Type B pancreatic cell (in vitro differentiated cells): Measurements from ENCODE around the gene VIT. TPM values are rescaled to one million over a fixed set of nuclear protein-coding genes. Genes with fewer than 3 reads are reported as not detected.

Experiments used
- DNase-seq: peaks from one replicate; pipeline ENCODE4 v3.0.0; 2021; ENCODE audit warnings: mixed read lengths; ENCODE audit not compliant: unreplicated experiment; ENCODE audit errors: extremely low spot score
- H3K27ac Mint-ChIP-seq: 2 replicates; pipeline ENCODE4 v1.8.0; 2021; ENCODE audit warnings: mild to moderate bottlenecking, mixed read lengths
- H3K27me3 Mint-ChIP-seq: 2 replicates; pipeline ENCODE4 v1.8.0; 2021; ENCODE audit warnings: mixed read lengths
- H3K36me3 Mint-ChIP-seq: 2 replicates; pipeline ENCODE4 v1.8.0; 2021; ENCODE audit warnings: mixed read lengths
- H3K4me1 Mint-ChIP-seq: one replicate; pipeline ENCODE4 v1.8.0; 2021; ENCODE audit warnings: mixed read lengths; ENCODE audit not compliant: unreplicated experiment
- H3K4me3 Mint-ChIP-seq: 2 replicates; pipeline ENCODE4 v1.8.0; 2021; ENCODE audit warnings: mild to moderate bottlenecking, mixed read lengths
- H3K9me3 Mint-ChIP-seq: 2 replicates; pipeline ENCODE4 v1.8.0; 2021; ENCODE audit warnings: mixed read lengths
- CTCF ChIP-seq: fragments of 200-600 bp; sonication (generic); conservative IDR thresholded peaks from 2 replicates; pipeline ENCODE4 v1.5.0; 2021; ENCODE audit warnings: antibody characterized with exemption, mild to moderate bottlenecking
- total RNA-seq: library from RNA; stranded (reverse); gene quantifications from 2 replicates; pipeline ENCODE4 v1.2.1, GENCODE V29; 2021; ENCODE audit warnings: low replicate concordance

VIT gene
- total RNA-seq, 1 donor from 2014 or later, result 1.2 TPM

- Mint-ChIP-seq H3K4me1 (no peaks in the 10 kb centered on the region), H3K27me3 (peaks cover 10% of the 10 kb centered on the region), H3K4me3 (no peak overlapping the region), H3K27ac (no peak overlapping the region), H3K36me3 (no peaks in the 10 kb centered on the region), H3K9me3 (no peaks in the 10 kb centered on the region)
- no peak for DNase-seq
- TF ChIP-seq CTCF, result no peak
Measured at GRCh38 chr2:36798724-36799123, 102.2 kb downstream of the VIT start.

- no peak for TF ChIP-seq CTCF
- Mint-ChIP-seq H3K36me3 (no peaks in the 10 kb centered on the region), H3K9me3 (no peaks in the 10 kb centered on the region), H3K4me1 (no peaks in the 10 kb centered on the region), H3K4me3 (no peak overlapping the region), H3K27me3 (peaks cover 10% of the 10 kb centered on the region), H3K27ac (no peak overlapping the region)
- no peak for DNase-seq
Measured at GRCh38 chr2:36800381-36800780, 103.9 kb downstream of the VIT start.

DNA sequence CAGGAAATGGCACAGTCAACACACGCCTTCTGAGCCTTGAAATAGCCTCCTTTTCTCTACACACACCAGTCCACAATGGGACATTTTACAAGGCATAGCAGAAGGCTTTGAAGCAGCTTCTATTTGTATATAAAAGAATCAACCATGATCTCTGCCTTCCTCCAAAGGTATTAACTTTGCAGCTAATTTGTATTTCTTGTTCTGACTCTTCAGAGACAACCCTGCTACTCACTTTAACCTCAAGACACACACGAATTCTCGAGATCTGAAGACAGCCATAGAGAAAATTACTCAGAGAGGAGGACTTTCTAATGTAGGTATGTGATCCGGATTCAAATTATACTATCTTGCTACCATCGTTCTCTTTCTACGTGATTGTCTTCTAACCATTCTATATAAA, 104.6 kb downstream of the VIT start:
- no peak for DNase-seq
- Mint-ChIP-seq H3K27me3 (peaks cover 10% of the 10 kb centered on the region), H3K4me3 (no peak overlapping the region), H3K27ac (no peak overlapping the region), H3K36me3 (no peaks in the 10 kb centered on the region), H3K9me3 (no peaks in the 10 kb centered on the region), H3K4me1 (peaks cover 5% of the 10 kb centered on the region)
- TF ChIP-seq CTCF, result no peak

- DNase-seq, result no peak
- TF ChIP-seq CTCF, result no peak
- Mint-ChIP-seq H3K27ac (no peak overlapping the region), H3K4me1 (peaks cover 11% of the 10 kb centered on the region), H3K9me3 (no peaks in the 10 kb centered on the region), H3K36me3 (no peaks in the 10 kb centered on the region), H3K4me3 (no peak overlapping the region), H3K27me3 (peaks cover 2% of the 10 kb centered on the region)
Measured at GRCh38 chr2:36802952-36803351, 106.4 kb downstream of the VIT start.

DNA sequence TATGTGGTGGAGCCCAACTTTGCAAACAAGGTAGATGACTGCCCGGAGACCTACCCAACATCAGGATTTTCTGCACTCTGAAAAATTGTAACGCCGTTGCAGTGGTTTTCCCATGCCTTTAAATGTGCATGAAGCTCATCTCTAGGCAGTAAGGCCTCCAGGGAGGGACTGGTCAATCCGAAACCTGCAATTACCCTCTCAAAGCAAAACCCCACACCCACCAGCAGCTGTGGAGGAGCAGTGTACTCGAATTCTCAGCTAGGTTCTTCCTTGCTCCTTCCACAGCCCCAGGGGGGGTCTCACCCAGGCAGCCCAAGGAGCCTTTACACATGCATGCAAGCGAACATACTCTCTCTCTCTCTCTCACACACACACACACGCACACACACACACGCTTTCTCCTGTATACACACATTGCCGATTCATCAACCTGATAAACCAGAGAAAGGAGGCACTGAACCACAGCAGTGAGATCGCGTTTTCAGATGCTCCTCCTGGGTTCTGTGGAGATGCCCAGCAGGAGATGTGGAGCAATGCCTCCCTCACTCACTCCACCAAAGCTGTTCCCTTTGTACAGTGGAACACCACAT, 109.2 kb downstream of the VIT start:
- no peak for TF ChIP-seq CTCF
- H3K27ac Mint-ChIP-seq, result no peak overlapping the region
- no peaks in the 10 kb centered on the region for H3K9me3 Mint-ChIP-seq
- H3K4me1 Mint-ChIP-seq, result peaks cover 11% of the 10 kb centered on the region
- no peak overlapping the region for H3K4me3 Mint-ChIP-seq
- no peaks in the 10 kb centered on the region for H3K27me3 Mint-ChIP-seq
- no peak for DNase-seq
- no peaks in the 10 kb centered on the region for H3K36me3 Mint-ChIP-seq
